ENCODE results near the gene AHCYL2.
"Not testable (repeated sequence)": the region's sequence is repeated elsewhere in the genome, so short reads cannot be mapped to it uniquely, and the experiment has no call there.

Gene AHCYL2

GRCh38 chr7:129454249-129454551 lies 229.4 kb downstream of the AHCYL2 start:
- DNase-seq (ENCODE audit: low read depth), result no peak

GRCh38 chr7:129456421-129456820 lies 231.6 kb downstream of the AHCYL2 start:
- no peak for DNase-seq (ENCODE audit: low read depth)

DNA sequence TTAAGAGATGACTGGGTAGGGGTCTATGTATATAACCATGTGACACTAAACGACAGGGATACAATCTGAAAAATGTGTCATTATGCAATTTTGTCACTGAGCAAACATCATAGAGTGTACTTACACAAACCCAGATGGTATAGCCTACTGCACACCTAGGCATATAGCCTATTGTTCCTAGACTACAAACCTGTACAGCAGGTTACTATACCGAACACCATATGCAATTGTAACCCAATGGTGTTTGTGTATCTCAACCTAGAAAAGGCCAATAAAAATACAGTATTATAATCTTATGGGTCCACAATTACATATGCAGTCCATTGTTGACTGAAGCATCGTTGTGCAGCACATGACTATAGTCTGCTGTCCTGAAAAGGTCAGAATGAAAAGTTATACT lies 232.3 kb downstream of the AHCYL2 start:
- DNase-seq (ENCODE audit: low read depth), result no peak

DNA sequence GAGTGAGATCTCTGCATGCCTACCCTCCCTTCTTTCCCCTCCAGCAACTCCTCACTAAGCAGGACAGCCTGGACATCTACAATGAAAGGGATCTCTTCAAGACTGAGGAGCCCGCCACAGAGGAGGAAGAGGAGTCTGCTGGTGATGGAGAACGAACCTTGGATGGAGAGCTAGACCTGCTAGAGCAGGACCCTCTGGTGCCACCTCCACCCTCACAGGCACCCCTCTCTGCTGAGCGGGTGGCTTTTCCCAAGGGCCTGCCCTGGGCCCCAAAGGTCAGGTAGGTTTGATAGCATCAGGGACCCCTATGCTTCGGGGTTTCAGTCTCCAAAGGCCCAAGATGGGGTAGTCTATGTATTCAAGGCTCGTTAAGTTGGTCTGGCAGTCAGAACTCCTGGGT lies 233.3 kb downstream of the AHCYL2 start:
- no peak for DNase-seq (ENCODE audit: low read depth)

DNA sequence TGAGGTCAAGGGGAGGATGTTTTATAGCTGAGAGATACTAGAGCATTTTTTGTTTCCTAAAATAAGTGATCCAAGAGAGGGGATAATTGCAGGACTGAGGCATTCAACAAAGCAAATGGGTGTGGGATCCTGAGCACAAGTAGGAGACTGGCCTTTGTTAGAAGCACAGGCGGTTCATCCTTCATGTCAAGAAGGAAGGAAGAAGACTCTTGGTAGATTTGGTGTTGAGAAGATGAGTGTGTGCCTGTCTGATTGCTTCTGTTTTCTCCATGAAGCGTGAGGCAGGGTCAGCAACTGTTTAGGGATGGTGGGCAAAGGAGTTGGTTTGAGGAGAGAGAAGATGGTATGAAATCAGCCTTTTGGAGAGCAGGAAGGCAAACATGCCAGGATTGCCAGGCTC lies 237.0 kb downstream of the AHCYL2 start:
- DNase-seq (ENCODE audit: low read depth), result no peak

DNA sequence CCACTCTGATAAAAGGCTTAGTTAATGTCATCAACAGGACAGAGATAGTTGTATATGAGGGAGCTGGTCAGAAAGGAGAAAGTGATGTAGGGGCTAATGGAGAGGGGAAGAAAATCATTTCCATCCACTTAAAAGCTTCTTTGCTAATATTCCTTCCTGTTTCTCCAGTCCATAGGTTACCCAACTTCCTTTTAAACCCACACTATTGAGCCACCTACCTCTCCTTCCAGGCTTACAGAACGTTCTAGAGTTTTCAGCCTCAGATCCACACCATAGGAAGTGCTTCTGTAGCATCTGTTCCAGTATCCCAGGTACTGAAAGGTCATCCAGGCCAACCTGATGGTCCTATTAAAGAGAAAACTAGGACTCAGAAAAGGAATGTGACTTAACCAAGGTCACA lies 237.6 kb downstream of the AHCYL2 start:
- no peak for DNase-seq (ENCODE audit: low read depth)

GRCh38 chr7:129464194-129464593 lies 239.4 kb downstream of the AHCYL2 start:
- no peak for DNase-seq (ENCODE audit: low read depth)

- no peak for DNase-seq (ENCODE audit: low read depth)
These were observed 240.2 kb downstream of the AHCYL2 start for GRCh38 chr7:129465080-129465479.

GRCh38 chr7:129466796-129467195 lies 242.0 kb downstream of the AHCYL2 start:
- DNase-seq (ENCODE audit: low read depth), result no peak

- DNase-seq (ENCODE audit: low read depth), result peak; percentile 24
These were observed 243.3 kb downstream of the AHCYL2 start for GRCh38 chr7:129468087-129468486.

GRCh38 chr7:129468547-129468946 lies 243.7 kb downstream of the AHCYL2 start:
- no peak for DNase-seq (ENCODE audit: low read depth)

GRCh38 chr7:129469930-129470329 lies 245.1 kb downstream of the AHCYL2 start:
- no peak for DNase-seq (ENCODE audit: low read depth)

DNA sequence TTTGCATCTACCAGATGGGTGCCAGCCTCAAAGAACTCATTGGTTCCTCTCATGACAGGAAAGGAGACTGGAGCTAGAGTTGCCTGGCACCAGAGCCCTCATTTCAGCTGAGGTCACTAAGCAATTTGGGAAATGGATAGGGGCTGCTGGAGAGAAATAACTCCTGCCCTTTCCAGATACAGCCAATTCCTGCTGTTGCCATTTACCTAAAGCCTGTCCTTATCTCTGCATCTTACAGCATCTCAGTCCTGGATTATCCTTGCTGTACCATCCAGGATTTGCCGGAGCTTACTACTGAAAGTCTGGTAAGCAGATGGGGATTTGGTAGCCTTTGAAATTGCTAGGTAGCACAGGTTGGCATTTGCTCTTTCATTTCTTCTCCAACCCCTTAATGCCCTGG lies 245.6 kb downstream of the AHCYL2 start:
- no peak for DNase-seq (ENCODE audit: low read depth)

- no peak for DNase-seq (ENCODE audit: low read depth)
These were observed 246.6 kb downstream of the AHCYL2 start for GRCh38 chr7:129471402-129471827.

DNA sequence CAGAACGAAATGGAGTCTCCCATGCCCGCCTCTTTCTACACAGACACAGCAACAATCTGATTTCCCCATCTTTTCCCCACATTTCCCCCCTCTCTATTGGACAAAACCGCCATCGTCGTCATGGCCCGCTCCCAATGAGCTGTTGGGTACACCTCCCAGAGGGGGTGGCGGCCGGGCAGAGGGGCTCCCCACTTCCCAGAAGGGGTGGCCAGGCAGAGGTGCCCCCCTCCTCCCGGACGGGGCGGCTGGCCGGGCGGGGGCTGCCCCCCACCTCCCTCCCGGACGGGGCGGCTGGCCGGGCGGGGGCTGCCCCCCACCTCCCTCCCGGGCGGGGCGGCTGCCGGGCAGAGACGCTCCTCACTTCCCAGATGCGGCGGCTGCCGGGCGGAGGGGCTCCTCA lies 251.1 kb downstream of the AHCYL2 start:
- DNase-seq (ENCODE audit: low read depth), result not testable (repeated sequence)

GRCh38 chr7:129476398-129476797 lies 251.6 kb downstream of the AHCYL2 start:
- not testable (repeated sequence) for DNase-seq (ENCODE audit: low read depth)
